HG02870 (cell line): Measurements from ENCODE around the gene PPM1F.
"Not testable (repeated sequence)": the region's sequence is repeated elsewhere in the genome, so short reads cannot be mapped to it uniquely, and the experiment has no call there.

ENCODE experiments used
- ATAC-seq: cut with Tn5 transposase; IDR thresholded peaks from one replicate; pipeline ENCODE4 v1.9.1; 2021; ENCODE audit warnings: mild to moderate bottlenecking, moderate library complexity; ENCODE audit not compliant: unreplicated experiment

Gene PPM1F

GRCh38 chr22:21898354-21898896 is 54.2 kb downstream of the PPM1F start:
- ATAC-seq, result no peak

GRCh38 chr22:21896951-21897513 is 55.6 kb downstream of the PPM1F start:
- no peak for ATAC-seq

GRCh38 chr22:21896275-21896674 is 56.4 kb downstream of the PPM1F start:
- not testable (repeated sequence) for ATAC-seq

DNA sequence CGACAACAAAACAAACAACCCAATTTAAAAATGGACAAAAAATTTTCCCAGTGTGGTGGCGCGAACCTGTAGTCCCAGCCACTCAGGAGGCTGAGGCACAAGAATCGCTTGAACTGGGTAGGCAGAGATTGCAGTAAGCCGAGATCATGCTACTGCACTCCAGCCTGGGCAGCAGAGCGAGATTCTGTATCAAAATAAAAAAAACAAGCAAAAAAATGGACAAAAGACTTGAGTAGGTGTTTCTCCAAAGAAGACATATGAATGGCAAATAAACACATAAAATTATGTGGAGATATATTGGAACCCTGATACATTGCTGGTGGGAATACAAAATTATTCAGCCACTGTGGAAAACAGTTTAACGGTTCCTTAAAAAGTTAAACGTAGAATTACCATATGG is 57.8 kb downstream of the PPM1F start:
- ATAC-seq, result no peak

DNA sequence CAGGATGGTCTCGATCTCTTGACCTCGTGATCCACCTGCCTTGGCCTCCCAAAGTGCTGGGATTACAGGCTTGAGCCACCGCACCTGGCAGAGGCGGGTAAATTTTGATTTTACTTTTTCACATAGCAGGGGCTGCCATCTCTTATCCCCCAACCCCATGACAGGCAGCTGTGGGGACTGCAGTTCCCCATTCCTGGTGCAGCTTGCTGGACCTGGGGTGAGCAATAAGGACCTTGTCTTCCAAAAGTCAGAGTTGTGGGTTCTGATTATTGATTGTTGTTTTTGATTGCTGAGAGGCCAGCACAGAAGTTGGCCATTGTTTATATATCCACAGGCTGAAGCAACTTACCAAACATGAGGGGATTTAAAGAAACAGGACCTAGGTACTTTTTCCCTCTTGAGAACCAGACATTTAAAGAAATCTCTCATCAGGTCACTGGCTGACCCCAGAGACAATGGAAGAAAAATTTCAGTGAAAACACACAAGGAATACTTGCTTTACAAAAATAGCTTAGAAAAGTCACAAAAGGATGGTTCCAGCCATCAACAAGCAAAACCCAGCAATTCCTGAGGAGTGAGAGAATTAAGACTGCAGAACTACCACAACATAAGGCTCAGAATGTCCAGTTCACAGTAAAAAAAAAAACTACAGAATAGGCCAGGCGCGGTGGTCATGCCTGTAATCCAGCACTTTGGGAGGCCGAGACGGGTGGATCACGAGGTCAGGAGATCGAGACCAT is 63.2 kb downstream of the PPM1F start:
- ATAC-seq, result no peak

DNA sequence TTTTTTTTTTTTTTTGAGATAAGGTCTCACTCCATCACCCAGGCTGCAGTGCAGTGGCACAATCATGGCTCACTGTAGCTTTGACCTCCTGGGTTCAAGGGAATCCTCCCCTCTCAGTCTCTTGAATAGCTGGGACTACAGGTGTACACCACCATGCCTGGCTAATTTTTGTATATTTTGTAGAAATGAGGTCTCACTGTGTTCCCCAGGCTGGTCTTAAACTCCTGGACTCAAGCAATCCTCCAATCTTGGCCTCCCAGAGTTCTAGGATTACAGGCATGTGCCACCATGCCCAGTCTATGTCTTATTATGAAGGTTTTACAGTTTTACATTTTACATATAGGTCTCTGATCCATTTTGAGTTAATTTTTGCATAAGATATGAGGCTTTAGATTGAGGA is 64.8 kb downstream of the PPM1F start:
- no peak for ATAC-seq

DNA sequence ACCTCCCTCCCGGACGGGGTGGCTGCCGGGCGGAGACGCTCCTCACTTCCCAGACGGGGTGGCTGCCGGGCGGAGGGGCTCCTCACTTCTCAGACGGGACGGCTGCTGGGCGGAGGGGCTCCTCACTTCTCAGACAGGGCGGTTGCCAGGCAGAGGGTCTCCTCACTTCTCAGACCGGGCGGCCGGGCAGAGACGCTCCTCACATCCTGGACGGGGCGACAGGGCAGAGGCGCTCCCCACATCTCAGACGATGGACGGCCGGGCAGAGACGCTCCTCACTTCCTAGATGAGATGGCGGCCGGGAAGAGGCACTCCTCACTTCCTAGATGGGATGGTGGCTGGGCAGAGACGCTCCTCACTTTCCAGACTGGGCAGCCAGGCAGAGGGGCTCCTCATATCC is 68.7 kb downstream of the PPM1F start:
- not testable (repeated sequence) for ATAC-seq

- ATAC-seq, result not testable (repeated sequence)
These were observed 69.8 kb downstream of the PPM1F start for GRCh38 chr22:21882754-21883333.

GRCh38 chr22:21881841-21882753 is 70.6 kb downstream of the PPM1F start:
- ATAC-seq, result no peak

- ATAC-seq, result no peak
These were observed 76.0 kb downstream of the PPM1F start for GRCh38 chr22:21876486-21877176.

GRCh38 chr22:21874953-21875352 is 77.7 kb downstream of the PPM1F start:
- ATAC-seq, result not testable (repeated sequence)

DNA sequence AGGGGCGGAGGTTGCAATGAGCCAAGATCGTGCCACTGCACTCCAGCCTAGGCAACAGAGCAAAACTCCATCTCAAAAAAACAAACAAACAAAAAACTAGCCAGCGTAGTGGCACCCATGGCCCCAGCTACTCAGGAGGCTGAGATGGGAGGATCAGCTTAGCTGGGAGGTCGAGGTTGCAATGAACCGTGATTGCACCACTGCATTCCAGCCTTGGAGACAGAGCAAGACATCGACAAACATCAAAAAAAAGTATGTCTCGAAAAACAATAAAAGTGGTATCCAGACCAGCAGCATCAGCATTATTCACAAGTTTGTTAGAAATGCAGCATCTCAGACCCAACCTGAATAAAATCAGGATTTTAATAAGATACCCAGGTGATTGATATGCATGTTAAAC is 79.0 kb downstream of the PPM1F start:
- ATAC-seq, result no peak

DNA sequence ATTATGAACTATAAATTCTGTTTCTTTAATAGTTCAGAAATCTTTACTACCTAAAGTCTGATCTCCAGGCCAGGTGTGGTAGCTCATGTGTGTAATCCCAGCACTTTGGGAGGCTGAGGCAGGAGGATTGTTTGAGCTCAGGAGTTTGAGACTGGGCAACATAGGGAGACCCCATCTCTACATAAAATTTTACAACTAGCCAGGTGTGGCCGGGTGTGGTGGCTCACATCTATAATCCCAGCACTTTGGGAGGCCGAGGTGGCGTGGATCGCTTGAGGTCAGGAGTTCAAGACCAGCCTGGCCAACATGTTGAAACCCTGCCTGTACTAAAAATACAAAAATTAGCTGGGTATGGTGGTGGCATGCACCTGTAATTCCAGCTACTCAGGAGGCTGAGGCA is 79.9 kb downstream of the PPM1F start:
- ATAC-seq, result not testable (repeated sequence)
